Muscle of arm (tissue), 12 donors: ENCODE data around the gene ADNP2. TPM values are rescaled to one million over a fixed set of nuclear protein-coding genes. Genes with fewer than 3 reads are reported as not detected.

Source experiments
- DNase-seq: peaks from one replicate; pipeline ENCODE4 v3.0.0-alpha.2; 2013
- polyA plus RNA-seq, 12 donors: library from polyadenylated mRNA; unstranded; fragments of 120-200 nt; gene quantifications; one replicate each; pipeline ENCODE4 v1.2.1, GENCODE V29; 2013; ENCODE audit not compliant: insufficient read length in 12 of 12

The ADNP2 gene
- polyA plus RNA-seq, 12 donors: 9.1 to 16.2 (median 11.7) TPM; not detected in 1

GRCh38 chr18:80168982-80169381 lies 59.9 kb downstream of the ADNP2 start:
- no peak for DNase-seq

- no peak for DNase-seq
Measured at GRCh38 chr18:80169607-80170006, 60.5 kb downstream of the ADNP2 start.

GRCh38 chr18:80170395-80171053 lies 61.5 kb downstream of the ADNP2 start:
- DNase-seq: no peak

DNA sequence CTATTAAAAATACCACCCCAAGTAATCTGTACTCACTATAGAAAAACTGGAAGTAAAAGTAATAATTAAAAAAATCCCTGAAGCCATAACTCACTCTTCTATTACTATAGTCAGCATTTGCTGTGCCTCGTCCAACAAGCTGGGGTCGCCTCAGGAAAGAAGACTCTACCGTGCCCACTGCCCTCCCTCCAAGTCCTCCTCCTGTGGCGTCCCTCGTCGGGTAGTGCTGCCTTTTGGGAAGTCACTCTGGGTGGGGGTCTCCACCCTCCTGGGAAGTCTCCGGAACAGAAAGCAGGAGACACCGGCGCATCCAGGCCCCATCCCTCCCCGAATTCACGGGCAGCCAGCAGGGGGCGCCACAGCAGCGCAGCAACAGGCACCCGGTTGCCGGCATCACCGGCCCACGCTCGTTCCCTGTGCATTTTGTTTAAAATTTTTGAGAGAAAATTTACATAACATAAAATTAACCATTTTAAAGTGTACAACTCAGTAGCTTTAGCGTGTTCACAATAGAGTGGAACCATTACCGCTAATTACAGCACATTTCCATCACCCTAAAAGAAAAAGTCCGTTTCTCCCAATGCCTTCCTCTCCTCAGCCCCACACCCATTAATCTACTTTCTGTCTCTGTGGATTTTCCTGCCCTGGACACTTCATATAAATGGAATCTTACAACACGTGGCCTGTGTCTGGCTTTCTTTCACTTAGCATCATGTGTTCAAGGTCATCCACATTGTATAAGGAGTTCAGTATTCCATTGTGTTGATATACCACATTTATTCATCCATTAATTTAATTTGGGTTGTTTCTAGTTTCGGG lies 62.2 kb downstream of the ADNP2 start:
- DNase-seq: no peak

DNA sequence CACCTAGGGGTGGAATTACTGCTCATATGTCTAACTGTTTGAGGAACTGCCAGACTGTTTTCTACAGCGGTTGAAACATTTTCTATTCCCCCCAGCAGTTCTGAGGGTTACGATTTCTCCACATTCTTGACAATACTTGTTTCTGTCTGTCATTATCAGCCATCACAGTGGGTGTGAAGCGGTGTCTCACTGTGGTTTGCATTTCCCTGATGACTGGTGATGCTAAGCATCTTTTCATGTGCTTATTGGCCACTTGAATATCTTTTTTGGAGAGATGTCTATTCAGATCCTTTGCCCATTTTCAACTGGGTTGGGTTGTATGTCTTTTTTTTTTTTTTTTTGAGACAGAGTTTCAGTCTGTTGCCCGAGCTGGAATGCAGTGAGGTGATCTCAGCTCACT lies 63.0 kb downstream of the ADNP2 start:
- no peak for DNase-seq

DNA sequence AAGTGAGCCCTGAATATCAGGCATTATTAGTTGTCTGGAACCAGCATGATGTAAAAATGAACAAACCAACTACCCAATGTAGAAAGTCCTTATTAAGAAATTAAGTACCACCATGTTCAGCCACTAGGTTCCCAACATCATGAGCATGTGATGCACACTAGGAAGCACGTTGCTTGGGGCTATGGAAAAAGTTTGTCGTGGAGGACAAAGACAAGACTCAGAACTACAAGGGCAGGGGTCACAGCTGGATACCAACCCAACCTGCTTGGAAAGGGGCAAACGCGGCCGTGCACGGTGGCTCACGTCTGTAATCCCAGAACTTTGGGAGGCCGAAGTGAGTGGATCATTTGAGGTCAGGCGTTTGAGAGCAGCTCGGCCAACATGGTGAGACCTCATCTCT lies 64.0 kb downstream of the ADNP2 start:
- DNase-seq: no peak

GRCh38 chr18:80175451-80176204 lies 66.6 kb downstream of the ADNP2 start:
- no peak for DNase-seq

- no peak for DNase-seq
Measured at GRCh38 chr18:80176334-80177073, 67.4 kb downstream of the ADNP2 start.

DNA sequence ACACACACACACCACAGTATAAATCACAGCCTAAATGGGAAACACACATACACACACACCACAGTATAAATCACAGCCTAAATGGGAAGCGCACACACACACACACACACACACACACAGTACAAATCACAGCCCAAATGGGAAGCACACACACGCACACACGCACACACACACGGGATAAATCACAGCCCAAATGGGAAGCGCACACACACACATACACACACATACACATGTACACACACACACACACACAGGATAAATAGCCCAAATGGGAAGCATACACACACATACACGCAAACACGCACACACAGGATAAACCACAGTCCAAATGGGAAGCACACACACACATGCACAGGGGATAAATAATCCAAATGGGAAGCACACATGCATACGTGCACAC lies 68.1 kb downstream of the ADNP2 start:
- no peak for DNase-seq

DNA sequence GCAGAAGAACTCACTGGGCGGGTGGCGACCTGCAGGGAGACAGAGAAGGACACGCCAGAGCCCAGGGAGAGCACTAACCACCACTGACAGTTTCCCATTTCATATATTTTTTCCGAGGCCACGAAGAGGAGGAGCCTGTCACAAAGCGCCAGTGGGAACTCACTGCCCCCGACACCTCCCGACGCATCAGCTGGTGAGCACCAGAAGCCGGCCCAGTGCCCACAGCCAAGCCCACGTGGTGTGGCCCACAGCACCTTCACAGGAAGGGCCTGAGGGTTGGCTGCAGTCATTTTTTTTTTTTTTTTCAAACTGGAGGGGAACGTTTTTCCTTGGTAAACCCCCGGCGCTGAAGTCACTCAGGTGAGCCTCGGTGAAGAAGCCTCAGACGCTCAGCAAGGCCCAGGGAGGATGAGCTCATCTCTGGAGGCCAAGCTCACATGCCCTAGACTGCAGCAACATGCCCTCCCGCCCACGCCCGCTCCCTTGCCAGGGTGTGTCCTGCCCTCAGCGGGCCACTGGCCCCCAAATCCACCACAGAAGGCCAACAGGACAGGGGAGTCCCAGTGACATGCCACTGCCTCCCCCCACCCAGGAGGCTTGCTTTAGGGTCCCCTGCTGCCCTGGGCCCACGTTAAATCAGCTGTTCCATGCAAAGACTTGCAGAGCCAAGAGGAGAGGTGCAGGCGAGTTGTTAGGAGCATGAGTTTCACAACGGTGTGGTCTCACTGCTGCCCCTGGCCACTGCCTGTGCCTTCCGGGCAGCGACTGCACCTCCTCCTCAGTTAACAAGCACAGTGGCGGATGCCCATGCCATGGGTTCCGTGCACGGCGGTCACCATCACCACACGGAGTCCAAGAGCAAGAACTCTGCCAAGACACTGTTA lies 70.1 kb downstream of the ADNP2 start:
- DNase-seq: no peak

GRCh38 chr18:80179857-80180558 lies 70.9 kb downstream of the ADNP2 start:
- DNase-seq: no peak

GRCh38 chr18:80180778-80181564 lies 71.9 kb downstream of the ADNP2 start:
- DNase-seq: no peak

- DNase-seq: no peak
Measured at GRCh38 chr18:80181642-80182461, 72.8 kb downstream of the ADNP2 start.

- DNase-seq: no peak
Measured at GRCh38 chr18:80182855-80183254, 73.8 kb downstream of the ADNP2 start.

DNA sequence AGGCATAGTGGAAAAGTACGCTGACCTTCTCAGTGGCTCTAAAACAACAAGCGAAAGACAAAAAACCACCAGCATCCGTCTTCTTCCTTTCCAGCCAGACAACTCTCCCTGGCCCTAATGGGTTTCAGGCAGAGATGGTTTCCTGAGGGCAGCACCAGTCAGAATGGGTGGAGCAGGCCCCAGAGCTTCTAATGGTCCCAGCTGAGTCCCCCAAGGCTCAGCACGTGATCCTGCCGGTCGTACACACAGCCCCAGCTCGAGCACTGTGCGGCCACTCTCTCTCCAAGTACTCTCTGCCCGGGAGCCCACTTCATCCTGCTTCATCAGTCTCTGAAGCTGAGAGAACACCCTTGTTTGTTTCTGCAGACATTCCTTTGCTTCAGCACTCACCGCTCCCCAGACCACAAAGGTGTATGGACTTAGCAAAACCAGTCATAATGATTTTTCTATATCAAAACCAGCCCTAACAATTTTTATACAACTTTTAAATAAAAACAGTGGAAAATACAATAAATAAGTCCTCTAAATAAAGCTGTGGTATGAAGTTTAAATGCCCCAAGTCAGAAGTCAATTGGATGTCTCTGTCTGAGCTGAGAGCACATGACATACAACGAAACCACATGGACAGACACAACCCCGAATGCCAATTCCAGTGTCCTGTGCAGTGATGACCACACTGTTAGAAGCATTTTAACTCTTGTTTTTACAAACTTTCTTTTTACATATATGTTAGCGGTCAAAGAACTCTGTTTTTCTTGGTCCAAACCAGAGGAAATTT lies 74.4 kb downstream of the ADNP2 start:
- DNase-seq: no peak

DNA sequence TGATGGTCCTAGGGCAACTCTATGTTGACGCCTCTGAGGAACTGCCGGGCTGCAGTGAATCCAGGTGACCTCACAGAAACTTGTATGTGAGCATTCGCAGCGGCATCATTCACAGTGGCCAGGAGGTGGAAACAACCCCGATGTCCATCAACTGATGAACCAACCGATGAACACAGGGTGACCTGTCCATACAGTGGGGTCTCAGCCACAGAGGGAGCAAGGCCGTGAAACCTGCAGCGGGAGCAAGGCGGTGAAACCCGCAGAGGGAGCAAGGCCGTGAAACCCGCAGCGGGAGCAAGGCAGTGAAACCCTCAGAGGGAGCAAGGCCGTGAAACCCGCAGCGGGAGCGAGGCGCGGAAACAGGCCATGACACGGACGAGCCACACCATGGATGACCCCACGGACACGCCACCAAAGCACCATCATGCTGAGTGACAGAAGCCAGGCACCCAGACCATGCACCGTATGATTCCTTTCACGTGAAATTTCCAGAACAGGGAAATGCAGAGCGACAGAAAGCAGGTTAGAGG lies 75.2 kb downstream of the ADNP2 start:
- no peak for DNase-seq

GRCh38 chr18:80185545-80185944 lies 76.5 kb downstream of the ADNP2 start:
- no peak for DNase-seq
